Right lobe of liver (tissue), 6 donors: Measurements from ENCODE around the gene RDH12. TPM values are rescaled to one million over a fixed set of nuclear protein-coding genes. Genes with fewer than 3 reads are reported as not detected.

Source experiments
- ATAC-seq, 4 donors: fragments of 200-7000 bp; cut with Tn5 transposase; one replicate each; pipeline ENCODE4 v1.9.1; 2020; ENCODE audit warnings: mild to moderate bottlenecking in 4 of 4, moderate library complexity in 4 of 4
- DNase-seq, 3 donors: peaks; one replicate each; pipeline ENCODE4 v3.0.0-alpha.2; 2020
- H3K27ac ChIP-seq, 3 donors: fragments of 200-600 bp; one replicate each; pipeline ENCODE4 v1.8.0; 2022
- H3K27me3 ChIP-seq, 2 donors: fragments of 200-600 bp; one replicate each; pipeline ENCODE4 v1.8.0; 2022
- H3K36me3 ChIP-seq, 4 donors: fragments of 200-600 bp; sonication (generic) in 1 of 4; one replicate each; pipeline versions ENCODE4 v1.5.1 to v1.8.0; 2017 to 2022; ENCODE audit warnings: control low read depth in 1 of 4
- H3K4me1 ChIP-seq, 4 donors: fragments of 200-600 bp; sonication (generic) in 1 of 4; one replicate each; pipeline versions ENCODE4 v1.5.1 to v1.8.0; 2017 to 2022; ENCODE audit warnings: control low read depth in 1 of 4
- H3K4me3 ChIP-seq, 3 donors: fragments of 200-600 bp; one replicate each; pipeline ENCODE4 v1.8.0; 2022
- H3K9me3 ChIP-seq, 4 donors: fragments of 200-600 bp; sonication (generic) in 1 of 4; one replicate each; pipeline versions ENCODE4 v1.5.1 to v1.8.0; 2017 to 2022; ENCODE audit warnings: control low read depth in 1 of 4
- CTCF ChIP-seq, 4 donors: fragments of 200-600 bp in 3 of 4; fragments of 450-650 bp in 1 of 4; IDR thresholded peaks; one replicate each; pipeline versions ENCODE4 v1.5.1 to v1.8.0; 2016 to 2022; ENCODE audit warnings: antibody characterized with exemption in 4 of 4, mild to moderate bottlenecking in 2 of 4
- POLR2A ChIP-seq: fragments of 450-650 bp; IDR thresholded peaks from one replicate; pipeline ENCODE4 v1.6.1; 2017; ENCODE audit warnings: antibody characterized with exemption, mild to moderate bottlenecking
- WGBS: methylation state at CpG from one replicate; pipeline ENCODE4 v1.1.6; 2018; ENCODE audit warnings: low coverage, low lambda C conversion rate; ENCODE audit not compliant: insufficient coverage; ENCODE audit errors: missing lambda C conversion rate; 5-methylcytosine and 5-hydroxymethylcytosine counted together
- intact Hi-C, 2 donors: fragments of 100-400 bp; cut with DNase I; formaldehyde crosslinking; loops; one replicate each; pipeline versions ENCODE4 v1.11.2 to v1.14.1; 2022
- total RNA-seq, 6 experiments: library from RNA; depleted of rRNA in 2 of 6; stranded (reverse); fragments of >200 nt in 2 of 6; fragmentation: NEBNext Ultra II Directional in 3 of 6; extraction: Animal tissue kit (Norgen Biotek cat#: 25700) in 3 of 6; gene quantifications; one replicate each; pipeline versions ENCODE4 v1.1.0 to v1.2.4, GENCODE V29; 2016 to 2023
- donor health status: DM: no; HTN: yes; CAD: no.
- donor health status: DM: no; HTN: no; CAD: no.
- donor health status: DM: no; HTN: no; CAD: no.
- donor health status: DM: no; HTN: yes; CAD: no.
- donor health status: DM: no; HTN: yes; CAD: no.

RDH12 gene
- total RNA-seq, 6 experiments from 2014 or later, result 0.22 to 2.4 (median 1.2) TPM

GRCh38 chr14:67674480-67675218 lies 27.0 kb upstream of the RDH12 start, which contains the start of gene VTI1B:
Gene VTI1B, minus strand, starts transcription at chr14:67674632. Its CDS starts 143 bp downstream, at chr14:67674489.
- peak; percentile 81 to 86 (median 86) for DNase-seq
- intact Hi-C loops, result no loop called here
- H3K27me3 ChIP-seq, result no peaks in the 10 kb centered on the region
- ATAC-seq, result peak; percentile 92 to 95 (median 94)
- peak within 1 kb of the TSS; percentile 97 to 100 (median 99) for H3K27ac ChIP-seq
- peaks cover 0 to 8% (median 0%) of the 10 kb centered on the region in 4 donors for H3K36me3 ChIP-seq
- H3K4me1 ChIP-seq, result peaks cover 0 to 19% (median 5%) of the 10 kb centered on the region in 4 donors
- peak within 1 kb of the TSS; percentile 89 to 99 (median 98) for H3K4me3 ChIP-seq
- TF ChIP-seq POLR2A (peak; percentile 65), CTCF (IDR thresholded peaks at IDR 0.05) (peak; percentile 3 to 25 (median 13))
- 0% methylated on average over 5 of the region's 87 CpGs for WGBS
- no peaks in the 10 kb centered on the region for H3K9me3 ChIP-seq

- ATAC-seq (no peak), DNase-seq (no peak)
- WGBS, result 33% methylated on average over 6 of the region's 16 CpGs
- Histone ChIP-seq H3K27me3 (no peaks in the 10 kb centered on the region), H3K9me3 (no peaks in the 10 kb centered on the region), H3K4me1 (peaks cover 0 to 19% (median 5%) of the 10 kb centered on the region in 4 donors), H3K36me3 (peaks cover 0 to 8% (median 0%) of the 10 kb centered on the region in 4 donors), H3K27ac (peak overlapping the region; percentile 97 to 100 (median 99)), H3K4me3 (peak overlapping the region; percentile 89 to 99 (median 98))
- TF ChIP-seq CTCF (IDR thresholded peaks at IDR 0.05) (no peak), POLR2A (no peak)
- intact Hi-C loops, result no loop called here
Measured at GRCh38 chr14:67675219-67675582, 26.5 kb upstream of the RDH12 start.

- intact Hi-C loops, result no loop called here
- no peak for TF ChIP-seq POLR2A
- no peak for TF ChIP-seq CTCF (IDR thresholded peaks at IDR 0.05)
- Histone ChIP-seq H3K27ac (no peak overlapping the region), H3K4me3 (no peak overlapping the region), H3K4me1 (no peaks in the 10 kb centered on the region), H3K27me3 (no peaks in the 10 kb centered on the region), H3K36me3 (peaks cover 0 to 24% (median 0%) of the 10 kb centered on the region in 4 donors), H3K9me3 (no peaks in the 10 kb centered on the region)
- 24% methylated on average over 1 of the region's 2 CpGs for WGBS
- ATAC-seq (no peak), DNase-seq (no peak)
Measured at GRCh38 chr14:67679006-67679405, 22.7 kb upstream of the RDH12 start.

GRCh38 chr14:67680121-67680602 lies 21.5 kb upstream of the RDH12 start:
- intact Hi-C loops, result no loop called here
- no peak overlapping the region for H3K4me3 ChIP-seq
- no peaks in the 10 kb centered on the region for H3K4me1 ChIP-seq
- H3K27me3 ChIP-seq, result no peaks in the 10 kb centered on the region
- no peak for DNase-seq
- H3K27ac ChIP-seq, result no peak overlapping the region
- peak in 2 of 4 donors; percentile 43 to 53 for ATAC-seq
- H3K9me3 ChIP-seq, result no peaks in the 10 kb centered on the region
- TF ChIP-seq POLR2A, result no peak
- no peak for TF ChIP-seq CTCF (IDR thresholded peaks at IDR 0.05)
- WGBS, result 48% methylated on average over 3 of the region's 3 CpGs
- peaks cover 0 to 30% (median 0%) of the 10 kb centered on the region in 4 donors for H3K36me3 ChIP-seq
